Neural cell (in vitro differentiated cells): ENCODE data around the gene CTBP2. TPM values are rescaled to one million over a fixed set of nuclear protein-coding genes. Genes with fewer than 3 reads are reported as not detected.

Experiments used
- H2AFZ ChIP-seq: fragments of 200-600, 300-800 bp; sonication (generic), shearing (Covaris generic); 2 replicates; pipeline ENCODE4 v1.6.0; 2014; ENCODE audit warnings: low read depth, mild to moderate bottlenecking, antibody characterized with exemption, low read length, moderate library complexity
- H3F3A ChIP-seq: fragments of 200-600 bp; shearing (Covaris generic); 2 replicates; pipeline ENCODE4 v1.6.1; 2016; ENCODE audit warnings: mild to moderate bottlenecking, moderate library complexity, mixed read lengths, antibody characterized with exemption, low read length; ENCODE audit not compliant: insufficient read depth, poor library complexity, severe bottlenecking
- H3K27ac ChIP-seq: fragments of 200-600, 300-800 bp; sonication (generic), shearing (Covaris generic); 2 replicates; pipeline ENCODE4 v1.5.1; 2014; ENCODE audit warnings: mild to moderate bottlenecking, low read length, moderate library complexity
- H3K27me3 ChIP-seq: fragments of 300-800, 200-600 bp; sonication (generic), shearing (Covaris generic); 2 replicates; pipeline ENCODE4 v1.6.0; 2014; ENCODE audit warnings: mild to moderate bottlenecking, low read depth, low read length, moderate library complexity; ENCODE audit not compliant: insufficient read depth
- H3K36me3 ChIP-seq: fragments of 300-800, 200-600 bp; sonication (generic), shearing (Covaris generic); 2 replicates; pipeline ENCODE4 v1.5.1; 2014; ENCODE audit warnings: mild to moderate bottlenecking, antibody characterized with exemption, low read length, moderate library complexity; ENCODE audit not compliant: insufficient read depth
- H3K4me2 ChIP-seq: fragments of 300-800, 200-600 bp; sonication (generic), shearing (Covaris generic); 2 replicates; pipeline ENCODE4 v1.6.0; 2014; ENCODE audit warnings: mild to moderate bottlenecking, low read length
- H3K4me3 ChIP-seq: fragments of 300-800, 200-600 bp; sonication (generic), shearing (Covaris generic); 2 replicates; pipeline ENCODE4 v1.5.1; 2014; ENCODE audit warnings: mild to moderate bottlenecking, low read length, moderate library complexity
- H3K79me2 ChIP-seq: fragments of 200-600 bp; shearing (Covaris generic); replicated peaks from 2 replicates; pipeline ENCODE4 v1.6.0; 2014; ENCODE audit warnings: mild to moderate bottlenecking, low read length, moderate library complexity; ENCODE audit not compliant: insufficient read depth
- H3K9ac ChIP-seq: fragments of 300-800, 200-600 bp; sonication (generic), shearing (Covaris generic); 2 replicates; pipeline ENCODE4 v1.6.1; 2016; ENCODE audit warnings: mild to moderate bottlenecking, low read length, mixed read lengths
- H3K9me2 ChIP-seq: fragments of 200-600 bp; shearing (Covaris generic); 2 replicates; pipeline ENCODE4 v1.6.1; 2016; ENCODE audit warnings: mild to moderate bottlenecking, low read length, mixed read lengths; ENCODE audit not compliant: insufficient read depth
- H3K9me3 ChIP-seq: fragments of 200-600, 300-800 bp; sonication (generic), shearing (Covaris generic); 2 replicates; pipeline ENCODE4 v1.6.1; 2016; ENCODE audit warnings: mild to moderate bottlenecking, mixed run types, low read length, moderate library complexity, mixed read lengths
- H4K20me1 ChIP-seq: fragments of 200-600 bp; shearing (Covaris generic); 2 replicates; pipeline ENCODE4 v1.6.1; 2016; ENCODE audit warnings: mild to moderate bottlenecking, mixed run types; ENCODE audit not compliant: insufficient read depth
- EP300 ChIP-seq: fragments of 450-650 bp; conservative IDR thresholded peaks from 2 replicates; pipeline ENCODE4 v1.6.1; 2014; ENCODE audit warnings: antibody characterized with exemption, mild to moderate bottlenecking, moderate library complexity; ENCODE audit not compliant: poor library complexity, severe bottlenecking
- EZH2 ChIP-seq: fragments of 200-600, 300-800 bp; shearing (Covaris generic), sonication (generic); IDR thresholded peaks from 2 replicates; pipeline ENCODE4 v1.6.1; 2014; ENCODE audit warnings: antibody characterized with exemption, low read length, borderline replicate concordance, mild to moderate bottlenecking; ENCODE audit not compliant: insufficient read depth, poor library complexity, severe bottlenecking
- MXI1 ChIP-seq: fragments of 450-650 bp; conservative IDR thresholded peaks from 2 replicates; pipeline ENCODE4 v1.6.1; 2014; ENCODE audit warnings: antibody characterized with exemption, mild to moderate bottlenecking; ENCODE audit not compliant: poor library complexity, severe bottlenecking
- POLR2AphosphoS5 ChIP-seq: IDR thresholded peaks from 2 replicates; pipeline ENCODE4 v1.6.1; 2012
- RAD21 ChIP-seq: fragments of 450-650 bp; conservative IDR thresholded peaks from 2 replicates; pipeline ENCODE4 v1.6.1; 2014; ENCODE audit warnings: antibody characterized with exemption, mild to moderate bottlenecking, moderate library complexity
- SMC3 ChIP-seq: fragments of 450-650 bp; conservative IDR thresholded peaks from 2 replicates; pipeline ENCODE4 v1.6.1; 2014; ENCODE audit warnings: antibody characterized with exemption, mild to moderate bottlenecking, moderate library complexity; ENCODE audit not compliant: poor library complexity
- TAF1 ChIP-seq: IDR thresholded peaks from 2 replicates; pipeline ENCODE4 v1.6.1; 2012; ENCODE audit warnings: low read depth
- polyA plus RNA-seq: library from polyadenylated mRNA; depleted of rRNA; stranded (reverse); fragments of >200 nt; gene quantifications from 2 replicates; pipeline ENCODE4 v1.2.3, GENCODE V29; 2014
- TF ChIP-seq, protein P1 (sequence below): IDR thresholded peaks from 2 replicates; pipeline ENCODE4 v1.6.1; 2012; ENCODE audit warnings: borderline replicate concordance
- TF ChIP-seq, protein P2 (sequence below): fragments of 450-650 bp; IDR thresholded peaks from 2 replicates; pipeline ENCODE4 v1.5.1; 2014; ENCODE audit warnings: antibody characterized with exemption, mild to moderate bottlenecking, moderate library complexity; ENCODE audit not compliant: poor library complexity, severe bottlenecking

CTBP2 gene
- polyA plus RNA-seq, 1 donor from 2014 or later, result 59.5 TPM

DNA sequence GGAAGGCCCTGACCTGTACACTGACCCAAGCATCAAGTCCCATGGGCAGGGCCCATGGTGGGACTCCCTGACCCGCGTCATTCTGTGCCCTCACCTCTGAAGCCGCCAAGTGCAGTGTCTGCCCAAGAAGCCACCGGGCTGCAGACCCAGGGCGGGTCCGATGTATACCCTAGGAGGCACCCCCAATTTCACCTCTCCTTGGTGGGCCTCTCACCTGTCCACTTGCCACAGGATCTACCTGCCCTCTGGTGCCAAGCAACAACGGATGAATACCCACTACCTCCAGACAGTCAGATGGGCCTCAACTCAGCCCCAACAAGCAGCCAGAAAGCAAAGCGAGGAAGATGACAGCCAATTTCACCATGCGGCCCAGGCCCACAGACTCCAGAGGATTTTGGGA is 92.6 kb downstream of the CTBP2 start:
- no peaks in the 10 kb centered on the region for H3K9me2 ChIP-seq
- no peaks in the 10 kb centered on the region for H3K79me2 ChIP-seq
- H3K4me3 ChIP-seq, result no peak overlapping the region
- no peaks in the 10 kb centered on the region for H3K27me3 ChIP-seq
- H3F3A ChIP-seq, result no peaks in the 10 kb centered on the region
- no peaks in the 10 kb centered on the region for H4K20me1 ChIP-seq
- no peak overlapping the region for H3K27ac ChIP-seq
- H2AFZ ChIP-seq, result no peak overlapping the region
- TF ChIP-seq, protein P1, sequence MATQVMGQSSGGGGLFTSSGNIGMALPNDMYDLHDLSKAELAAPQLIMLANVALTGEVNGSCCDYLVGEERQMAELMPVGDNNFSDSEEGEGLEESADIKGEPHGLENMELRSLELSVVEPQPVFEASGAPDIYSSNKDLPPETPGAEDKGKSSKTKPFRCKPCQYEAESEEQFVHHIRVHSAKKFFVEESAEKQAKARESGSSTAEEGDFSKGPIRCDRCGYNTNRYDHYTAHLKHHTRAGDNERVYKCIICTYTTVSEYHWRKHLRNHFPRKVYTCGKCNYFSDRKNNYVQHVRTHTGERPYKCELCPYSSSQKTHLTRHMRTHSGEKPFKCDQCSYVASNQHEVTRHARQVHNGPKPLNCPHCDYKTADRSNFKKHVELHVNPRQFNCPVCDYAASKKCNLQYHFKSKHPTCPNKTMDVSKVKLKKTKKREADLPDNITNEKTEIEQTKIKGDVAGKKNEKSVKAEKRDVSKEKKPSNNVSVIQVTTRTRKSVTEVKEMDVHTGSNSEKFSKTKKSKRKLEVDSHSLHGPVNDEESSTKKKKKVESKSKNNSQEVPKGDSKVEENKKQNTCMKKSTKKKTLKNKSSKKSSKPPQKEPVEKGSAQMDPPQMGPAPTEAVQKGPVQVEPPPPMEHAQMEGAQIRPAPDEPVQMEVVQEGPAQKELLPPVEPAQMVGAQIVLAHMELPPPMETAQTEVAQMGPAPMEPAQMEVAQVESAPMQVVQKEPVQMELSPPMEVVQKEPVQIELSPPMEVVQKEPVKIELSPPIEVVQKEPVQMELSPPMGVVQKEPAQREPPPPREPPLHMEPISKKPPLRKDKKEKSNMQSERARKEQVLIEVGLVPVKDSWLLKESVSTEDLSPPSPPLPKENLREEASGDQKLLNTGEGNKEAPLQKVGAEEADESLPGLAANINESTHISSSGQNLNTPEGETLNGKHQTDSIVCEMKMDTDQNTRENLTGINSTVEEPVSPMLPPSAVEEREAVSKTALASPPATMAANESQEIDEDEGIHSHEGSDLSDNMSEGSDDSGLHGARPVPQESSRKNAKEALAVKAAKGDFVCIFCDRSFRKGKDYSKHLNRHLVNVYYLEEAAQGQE, result no peak
- TF ChIP-seq POLR2AphosphoS5, result no peak
- TF ChIP-seq MXI1, result no peak
- TF ChIP-seq RAD21, result no peak
- no peak for TF ChIP-seq SMC3
- TF ChIP-seq TAF1, result no peak
- no peak for TF ChIP-seq EP300
- H3K9me3 ChIP-seq, result no peaks in the 10 kb centered on the region
- no peaks in the 10 kb centered on the region for H3K36me3 ChIP-seq
- H3K4me2 ChIP-seq, result no peak overlapping the region
- no peak overlapping the region for H3K9ac ChIP-seq

DNA sequence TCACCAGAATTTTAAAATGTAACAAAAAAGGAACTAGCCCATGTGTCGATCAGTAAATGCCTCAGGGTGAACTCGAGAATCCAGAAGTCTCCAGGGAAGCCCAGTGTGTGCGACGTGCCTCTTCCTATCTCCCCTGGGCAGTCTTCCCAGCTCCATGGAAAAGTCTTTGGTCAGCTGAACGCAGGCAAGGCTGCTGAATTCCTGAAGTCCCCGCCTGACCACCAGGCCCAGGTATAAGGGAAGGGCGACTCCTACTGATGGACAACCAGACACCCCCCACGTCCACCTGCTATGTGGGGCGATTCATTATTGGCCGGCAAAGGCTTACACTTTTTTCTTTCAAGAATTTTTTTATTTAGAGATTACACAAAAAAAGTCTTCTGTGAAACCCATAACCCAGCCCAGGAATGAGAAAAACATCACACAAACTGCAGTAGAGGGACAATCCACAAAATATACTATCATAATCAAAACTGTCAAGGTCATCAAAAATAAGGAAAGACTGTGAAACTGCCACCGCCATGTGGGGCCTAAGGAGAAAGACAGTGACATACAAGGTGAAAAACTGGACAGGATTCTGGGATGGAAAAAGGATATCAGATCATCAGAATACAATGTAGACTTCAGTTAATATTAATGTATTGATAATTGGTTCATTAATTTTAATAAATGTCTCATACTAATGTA is 93.5 kb downstream of the CTBP2 start:
- Histone ChIP-seq H3K79me2 (no peaks in the 10 kb centered on the region), H3K36me3 (no peaks in the 10 kb centered on the region), H2AFZ (no peak overlapping the region), H3F3A (no peaks in the 10 kb centered on the region), H3K27me3 (no peaks in the 10 kb centered on the region), H3K4me3 (no peak overlapping the region), H3K9ac (no peak overlapping the region), H3K9me3 (no peaks in the 10 kb centered on the region), H3K27ac (no peak overlapping the region), H3K4me2 (no peak overlapping the region), H3K9me2 (no peaks in the 10 kb centered on the region), H4K20me1 (no peaks in the 10 kb centered on the region)
- no peak for TF ChIP-seq EP300
- no peak for TF ChIP-seq TAF1
- no peak for TF ChIP-seq SMC3
- TF ChIP-seq, protein P1, result no peak
- TF ChIP-seq EZH2, result no peak
- TF ChIP-seq RAD21, result no peak
- no peak for TF ChIP-seq MXI1
- no peak for TF ChIP-seq POLR2AphosphoS5
- TF ChIP-seq, protein P2, sequence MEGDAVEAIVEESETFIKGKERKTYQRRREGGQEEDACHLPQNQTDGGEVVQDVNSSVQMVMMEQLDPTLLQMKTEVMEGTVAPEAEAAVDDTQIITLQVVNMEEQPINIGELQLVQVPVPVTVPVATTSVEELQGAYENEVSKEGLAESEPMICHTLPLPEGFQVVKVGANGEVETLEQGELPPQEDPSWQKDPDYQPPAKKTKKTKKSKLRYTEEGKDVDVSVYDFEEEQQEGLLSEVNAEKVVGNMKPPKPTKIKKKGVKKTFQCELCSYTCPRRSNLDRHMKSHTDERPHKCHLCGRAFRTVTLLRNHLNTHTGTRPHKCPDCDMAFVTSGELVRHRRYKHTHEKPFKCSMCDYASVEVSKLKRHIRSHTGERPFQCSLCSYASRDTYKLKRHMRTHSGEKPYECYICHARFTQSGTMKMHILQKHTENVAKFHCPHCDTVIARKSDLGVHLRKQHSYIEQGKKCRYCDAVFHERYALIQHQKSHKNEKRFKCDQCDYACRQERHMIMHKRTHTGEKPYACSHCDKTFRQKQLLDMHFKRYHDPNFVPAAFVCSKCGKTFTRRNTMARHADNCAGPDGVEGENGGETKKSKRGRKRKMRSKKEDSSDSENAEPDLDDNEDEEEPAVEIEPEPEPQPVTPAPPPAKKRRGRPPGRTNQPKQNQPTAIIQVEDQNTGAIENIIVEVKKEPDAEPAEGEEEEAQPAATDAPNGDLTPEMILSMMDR, result no peak
